ELF-1 (cell line): Measurements from ENCODE around the gene EIF4A3.

Experiments used
- DNase-seq: peaks from one replicate; pipeline ENCODE4 v3.0.0-alpha.2; 2016; ENCODE audit warnings: low read depth, low spot score

The EIF4A3 gene

GRCh38 chr17:80113033-80113484, 33.9 kb downstream of the EIF4A3 start:
- DNase-seq = peak; percentile 46

GRCh38 chr17:80112471-80113032, 34.4 kb downstream of the EIF4A3 start:
- DNase-seq = no peak

GRCh38 chr17:80111702-80112470, 35.0 kb downstream of the EIF4A3 start:
- DNase-seq = no peak

- peak; percentile 86 for DNase-seq
These were observed 35.8 kb downstream of the EIF4A3 start for GRCh38 chr17:80110927-80111701.

GRCh38 chr17:80110447-80110812, 36.5 kb downstream of the EIF4A3 start:
- DNase-seq = no peak

GRCh38 chr17:80109713-80110446, 37.0 kb downstream of the EIF4A3 start:
- DNase-seq = no peak

- DNase-seq = no peak
These were observed 37.8 kb downstream of the EIF4A3 start for GRCh38 chr17:80109066-80109660.

- no peak for DNase-seq
These were observed 38.6 kb downstream of the EIF4A3 start for GRCh38 chr17:80108036-80108971.

GRCh38 chr17:80107231-80108021, 39.5 kb downstream of the EIF4A3 start:
- no peak for DNase-seq

- no peak for DNase-seq
These were observed 40.2 kb downstream of the EIF4A3 start for GRCh38 chr17:80106751-80107150.

GRCh38 chr17:80106176-80106575, 40.8 kb downstream of the EIF4A3 start:
- DNase-seq = no peak

- no peak for DNase-seq
These were observed 41.2 kb downstream of the EIF4A3 start for GRCh38 chr17:80105762-80106161.

GRCh38 chr17:80104956-80105375, 42.0 kb downstream of the EIF4A3 start:
- DNase-seq = no peak

GRCh38 chr17:80104321-80104955, 42.5 kb downstream of the EIF4A3 start:
- peak; percentile 63 for DNase-seq

- no peak for DNase-seq
These were observed 43.4 kb downstream of the EIF4A3 start for GRCh38 chr17:80103449-80104085.

GRCh38 chr17:80102664-80103448, 44.1 kb downstream of the EIF4A3 start:
- DNase-seq = no peak

GRCh38 chr17:80101946-80102663, 44.8 kb downstream of the EIF4A3 start:
- DNase-seq = peak; percentile 58
